ENCODE data around the gene RNASEH2C. TPM values are rescaled to one million over a fixed set of nuclear protein-coding genes. Genes with fewer than 3 reads are reported as not detected.

RNASEH2C gene
- total and polyA plus RNA-seq, 10 of the 15 experiments (the other 5 are each of a cell fraction or from before 2014, with no cell fraction given), result 5.0 to 160 (median 47.1) TPM

DNA sequence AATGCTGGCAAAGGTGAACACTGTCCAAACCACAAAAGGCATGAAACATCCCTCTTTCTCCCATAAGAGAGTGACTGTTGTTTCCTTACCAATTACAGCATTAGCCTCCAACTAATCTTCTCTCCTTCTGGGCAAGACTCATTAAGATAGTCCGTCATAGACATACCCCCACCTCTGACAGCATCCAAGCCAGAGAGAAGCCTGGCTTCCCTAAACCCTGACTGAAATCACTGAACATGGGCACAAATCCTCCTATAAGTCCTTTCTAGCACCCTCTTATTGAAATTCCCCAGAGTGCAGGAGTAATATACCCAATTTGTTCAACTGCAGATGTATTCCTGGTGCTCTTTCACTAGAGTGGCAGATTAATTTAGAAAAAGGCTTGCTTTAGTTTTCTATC is 1.7 kb upstream of the RNASEH2C start:
- in situ Hi-C loops (cut with MboI), result no loop called here
- ChIA-PET CTCF (interaction anchor here (0.6 to 1.3 kb wide), 6 partner anchors 11 to 162 kb away, joined by 3 to 5 read pairs (median 4); partner anchors contain the start of gene KAT5), SMC1A (ENCODE audit: uncharacterized antibody, unreplicated experiment) (interaction anchor here (0.9 to 1.7 kb wide), 4 partner anchors 10 to 137 kb away, joined by 3 to 4 read pairs (median 4); partner anchors contain the start of gene KAT5), POLR2A (interaction anchor here (1.9 kb wide), 1 partner anchor 138 kb away, joined by 4 read pairs; the partner anchor contains the start of gene MUS81), RAD21 (ENCODE audit: unreplicated experiment) (interaction anchor here (1.3 kb wide), 1 partner anchor 10 kb away, joined by 3 read pairs; no protein-coding TSS in a partner anchor)
- Histone ChIP-seq H3K36me3 (ENCODE audit: control insufficient read depth in 2 of 2, insufficient read depth in 2 of 2, low read length in 1 of 2) (peaks cover 9 to 14% of the 10 kb centered on the region in 2 experiments; a peak in 3 of 4 replicates), H3K4me2 (ENCODE audit: control insufficient read depth, insufficient read depth) (no peak overlapping the region), H3K27ac (ENCODE audit: control insufficient read depth, insufficient read depth) (no peak overlapping the region), H3K79me2 (ENCODE audit: control insufficient read depth, insufficient read depth, low read length) (peaks cover 17% of the 10 kb centered on the region), H4K20me1 (ENCODE audit: control insufficient read depth, insufficient read depth) (no peaks in the 10 kb centered on the region; the same call in 1 of the 2 replicates), H3K27me3 (replicated peaks in 1 of 2; ENCODE audit: control insufficient read depth in 2 of 2, insufficient read depth in 2 of 2, low read length in 1 of 2) (no peaks in the 10 kb centered on the region), H2AFZ (ENCODE audit: control insufficient read depth, low read depth, low read length) (no peak overlapping the region), H3K4me1 (ENCODE audit: control insufficient read depth, insufficient read depth, low read length) (peaks cover 12% of the 10 kb centered on the region), H3K4me3 (no peak overlapping the region), H3K9ac (ENCODE audit: control insufficient read depth, insufficient read depth, low read length) (no peak overlapping the region), H3K9me3 (replicated peaks; ENCODE audit: control insufficient read depth, insufficient read depth, low read length) (no peaks in the 10 kb centered on the region)
- intact Hi-C loops (cut with micrococcal nuclease; ENCODE audit: unreplicated experiment), result no loop called here
- no TSS peak for BruUV-seq (replicated peaks)
- WGBS (ENCODE audit: insufficient coverage, insufficient replicate concordance, low lambda C conversion rate, missing lambda C conversion rate), result 92% methylated on average over 1 of the region's 1 CpG
- TF ChIP-seq, protein P1, sequence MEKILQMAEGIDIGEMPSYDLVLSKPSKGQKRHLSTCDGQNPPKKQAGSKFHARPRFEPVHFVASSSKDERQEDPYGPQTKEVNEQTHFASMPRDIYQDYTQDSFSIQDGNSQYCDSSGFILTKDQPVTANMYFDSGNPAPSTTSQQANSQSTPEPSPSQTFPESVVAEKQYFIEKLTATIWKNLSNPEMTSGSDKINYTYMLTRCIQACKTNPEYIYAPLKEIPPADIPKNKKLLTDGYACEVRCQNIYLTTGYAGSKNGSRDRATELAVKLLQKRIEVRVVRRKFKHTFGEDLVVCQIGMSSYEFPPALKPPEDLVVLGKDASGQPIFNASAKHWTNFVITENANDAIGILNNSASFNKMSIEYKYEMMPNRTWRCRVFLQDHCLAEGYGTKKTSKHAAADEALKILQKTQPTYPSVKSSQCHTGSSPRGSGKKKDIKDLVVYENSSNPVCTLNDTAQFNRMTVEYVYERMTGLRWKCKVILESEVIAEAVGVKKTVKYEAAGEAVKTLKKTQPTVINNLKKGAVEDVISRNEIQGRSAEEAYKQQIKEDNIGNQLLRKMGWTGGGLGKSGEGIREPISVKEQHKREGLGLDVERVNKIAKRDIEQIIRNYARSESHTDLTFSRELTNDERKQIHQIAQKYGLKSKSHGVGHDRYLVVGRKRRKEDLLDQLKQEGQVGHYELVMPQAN (conservative IDR thresholded peaks at IDR 0.05), result no peak
- TF ChIP-seq MYC (IDR thresholded peaks at IDR 0.05; ENCODE audit: insufficient read depth, insufficient read length, insufficient replicate concordance, low read length, severe bottlenecking) (no peak), ASH2L (IDR thresholded peaks at IDR 0.05; ENCODE audit: borderline replicate concordance, low read depth) (no peak), NFXL1 (IDR thresholded peaks at IDR 0.05; ENCODE audit: borderline replicate concordance) (no peak)
- TF ChIP-seq, protein P2, sequence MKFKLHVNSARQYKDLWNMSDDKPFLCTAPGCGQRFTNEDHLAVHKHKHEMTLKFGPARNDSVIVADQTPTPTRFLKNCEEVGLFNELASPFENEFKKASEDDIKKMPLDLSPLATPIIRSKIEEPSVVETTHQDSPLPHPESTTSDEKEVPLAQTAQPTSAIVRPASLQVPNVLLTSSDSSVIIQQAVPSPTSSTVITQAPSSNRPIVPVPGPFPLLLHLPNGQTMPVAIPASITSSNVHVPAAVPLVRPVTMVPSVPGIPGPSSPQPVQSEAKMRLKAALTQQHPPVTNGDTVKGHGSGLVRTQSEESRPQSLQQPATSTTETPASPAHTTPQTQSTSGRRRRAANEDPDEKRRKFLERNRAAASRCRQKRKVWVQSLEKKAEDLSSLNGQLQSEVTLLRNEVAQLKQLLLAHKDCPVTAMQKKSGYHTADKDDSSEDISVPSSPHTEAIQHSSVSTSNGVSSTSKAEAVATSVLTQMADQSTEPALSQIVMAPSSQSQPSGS (IDR thresholded peaks at IDR 0.05; ENCODE audit: low read length), result no peak
- FAIRE-seq (no peak), DNase-seq (ENCODE audit: low read depth, low spot score) (no peak), ATAC-seq (no peak)

Measured in GM12878 (cell line).